HG02938 (cell line): ENCODE results near the gene KRT74.

Experiments
- ATAC-seq: cut with Tn5 transposase; IDR thresholded peaks from one replicate; pipeline ENCODE4 v1.9.1; 2021; ENCODE audit warnings: mild to moderate bottlenecking, moderate library complexity; ENCODE audit not compliant: unreplicated experiment

The KRT74 gene

GRCh38 chr12:52522346-52523011 is 51.2 kb downstream of the KRT74 start:
- ATAC-seq = no peak

GRCh38 chr12:52521568-52522266 is 51.9 kb downstream of the KRT74 start:
- ATAC-seq = no peak

- ATAC-seq = no peak
These were observed 52.5 kb downstream of the KRT74 start for GRCh38 chr12:52521175-52521567.

GRCh38 chr12:52519826-52520662 is 53.6 kb downstream of the KRT74 start, which contains the start of gene KRT5:
Gene KRT5 (minus strand): TSS chr12:52520394. CDS start chr12:52520296, 98 bp downstream.
- ATAC-seq = no peak

GRCh38 chr12:52519387-52519703 is 54.3 kb downstream of the KRT74 start:
- ATAC-seq = no peak

GRCh38 chr12:52518574-52519386 is 54.9 kb downstream of the KRT74 start:
- ATAC-seq = no peak

GRCh38 chr12:52517888-52518287 is 55.8 kb downstream of the KRT74 start:
- no peak for ATAC-seq

GRCh38 chr12:52517005-52517835 is 56.4 kb downstream of the KRT74 start:
- ATAC-seq = no peak

- ATAC-seq = no peak
These were observed 57.5 kb downstream of the KRT74 start for GRCh38 chr12:52515927-52516831.
